Subcutaneous abdominal adipose tissue (tissue), 5 donors: ENCODE measurements around the gene CD300LB.

ENCODE experiments used
- H3K27ac ChIP-seq: one replicate; pipeline ENCODE4 v1.7.0; 2013; ENCODE audit warnings: low read depth, mild to moderate bottlenecking, inconsistent platforms, low read length, moderate library complexity
- H3K27me3 ChIP-seq, 5 donors: one replicate each; pipeline ENCODE4 v1.7.0; 2013; ENCODE audit warnings: low read length in 5 of 5, inconsistent platforms in 1 of 5; ENCODE audit not compliant: control insufficient read depth in 5 of 5, insufficient read depth in 4 of 5
- H3K36me3 ChIP-seq, 5 donors: one replicate each; pipeline ENCODE4 v1.7.0; 2013; ENCODE audit warnings: low read length in 5 of 5; ENCODE audit not compliant: control insufficient read depth in 5 of 5, insufficient read depth in 5 of 5
- H3K4me1 ChIP-seq, 5 donors: one replicate each; pipeline ENCODE4 v1.7.0; 2013; ENCODE audit warnings: low read length in 5 of 5, mild to moderate bottlenecking in 3 of 5, moderate library complexity in 1 of 5; ENCODE audit not compliant: control insufficient read depth in 5 of 5, insufficient read depth in 5 of 5
- H3K4me3 ChIP-seq, 5 donors: one replicate each; pipeline ENCODE4 v1.7.0; 2013; ENCODE audit warnings: low read length in 5 of 5, low read depth in 1 of 5
- H3K9ac ChIP-seq, 5 donors: one replicate each; pipeline ENCODE4 v1.7.0; 2013; ENCODE audit warnings: low read length in 5 of 5, mild to moderate bottlenecking in 4 of 5, moderate library complexity in 3 of 5
- H3K9me3 ChIP-seq, 5 donors: one replicate each; pipeline ENCODE4 v1.7.0; 2013; ENCODE audit warnings: low read length in 5 of 5; ENCODE audit not compliant: control insufficient read depth in 5 of 5
- donor health status: healthy.
- donor health status: healthy.
- donor health status: healthy.
- donor health status: healthy.
- donor health status: healthy.

Gene CD300LB

DNA sequence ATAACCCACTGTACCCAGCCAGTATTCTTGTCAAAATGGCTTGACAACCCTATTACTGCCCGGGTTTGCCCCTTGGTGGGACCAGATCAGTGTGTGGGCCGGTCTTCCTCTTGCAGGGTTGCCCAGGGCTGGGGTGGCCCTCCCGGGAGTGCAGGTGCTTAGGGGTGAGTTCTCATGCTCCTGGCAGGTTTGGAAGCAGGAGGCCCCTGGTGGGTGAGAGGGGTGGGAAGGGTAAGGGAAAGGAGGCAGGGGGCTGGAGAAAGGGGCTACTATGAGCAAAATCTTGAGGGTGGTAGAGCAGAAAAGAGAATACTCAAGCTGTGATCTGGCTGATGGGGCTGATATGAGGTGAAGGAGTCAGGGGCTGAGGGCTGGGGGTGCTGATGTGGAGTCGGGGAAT, 58.4 kb downstream of the CD300LB start:
- no peak overlapping the region for H3K27ac ChIP-seq
- H3K27me3 ChIP-seq: peaks cover 0 to 15% (median 11%) of the 10 kb centered on the region in 5 donors
- H3K4me1 ChIP-seq: peaks cover 0 to 9% (median 3%) of the 10 kb centered on the region in 5 donors
- H3K4me3 ChIP-seq: no peak overlapping the region
- H3K9ac ChIP-seq: no peak overlapping the region
- H3K36me3 ChIP-seq: peaks cover 0 to 8% (median 0%) of the 10 kb centered on the region in 5 donors
- peaks cover 0 to 8% (median 5%) of the 10 kb centered on the region in 5 donors for H3K9me3 ChIP-seq

- no peak overlapping the region for H3K4me3 ChIP-seq
- H3K9me3 ChIP-seq: peaks cover 0 to 8% (median 5%) of the 10 kb centered on the region in 5 donors
- H3K9ac ChIP-seq: no peak overlapping the region
- no peak overlapping the region for H3K27ac ChIP-seq
- H3K27me3 ChIP-seq: peaks cover 6 to 24% (median 23%) of the 10 kb centered on the region in 5 donors
- H3K36me3 ChIP-seq: peaks cover 0 to 8% (median 0%) of the 10 kb centered on the region in 5 donors
- H3K4me1 ChIP-seq: peaks cover 0 to 5% (median 0%) of the 10 kb centered on the region in 5 donors
Observed at GRCh38 chr17:74471341-74471740, 59.9 kb downstream of the CD300LB start.
